NCI-H128 (cell line): ENCODE measurements around the gene IL3.

Source experiments
- DNase-seq: peaks from one replicate; lab custom pipeline; 2025; ENCODE audit not compliant: unreplicated experiment; lab: John Stamatoyannopoulos, UW

The IL3 gene

DNA sequence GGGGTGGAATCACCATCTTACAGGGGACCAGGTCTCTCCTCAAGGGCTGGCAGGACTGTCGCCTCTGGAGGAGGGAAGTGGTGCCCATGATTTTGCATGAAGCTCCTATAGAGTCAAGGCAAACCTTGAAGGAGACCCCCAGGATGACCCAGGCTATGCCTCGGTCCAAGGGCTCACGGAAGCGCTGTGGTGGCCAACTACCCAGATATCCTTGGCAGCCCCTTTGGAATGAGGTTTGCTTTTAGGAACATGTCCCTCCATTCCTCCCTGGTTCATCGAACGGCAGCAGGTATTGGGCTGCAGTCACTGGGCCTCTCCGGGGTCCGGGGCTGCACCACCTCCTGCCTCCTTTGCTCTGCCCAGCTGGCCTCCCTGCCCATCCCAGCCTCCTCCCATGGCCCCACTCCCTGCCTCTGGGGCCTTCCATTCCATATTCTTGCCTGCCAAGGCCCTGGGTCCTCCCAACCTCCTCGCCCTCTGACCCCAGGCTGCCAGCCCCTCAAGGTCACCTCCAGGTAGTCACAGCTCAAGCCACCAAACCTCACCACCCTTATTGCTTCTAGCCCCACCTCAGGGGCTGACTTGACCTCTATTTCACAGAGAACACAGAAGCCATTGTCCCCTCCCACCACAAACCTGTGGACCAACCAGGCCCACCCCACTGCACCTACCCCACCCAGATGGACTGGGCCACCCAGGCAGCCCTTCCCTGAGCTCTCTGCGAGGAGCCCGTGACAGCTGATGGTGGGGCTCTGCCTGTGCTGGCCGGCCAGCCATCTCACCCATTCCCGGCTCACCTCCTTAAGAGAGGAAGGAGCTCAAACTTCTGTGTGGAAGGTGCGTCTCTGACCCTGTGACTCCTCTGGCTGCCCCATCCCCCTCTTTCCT is 3.6 kb upstream of the IL3 start:
- DNase-seq: no peak

DNA sequence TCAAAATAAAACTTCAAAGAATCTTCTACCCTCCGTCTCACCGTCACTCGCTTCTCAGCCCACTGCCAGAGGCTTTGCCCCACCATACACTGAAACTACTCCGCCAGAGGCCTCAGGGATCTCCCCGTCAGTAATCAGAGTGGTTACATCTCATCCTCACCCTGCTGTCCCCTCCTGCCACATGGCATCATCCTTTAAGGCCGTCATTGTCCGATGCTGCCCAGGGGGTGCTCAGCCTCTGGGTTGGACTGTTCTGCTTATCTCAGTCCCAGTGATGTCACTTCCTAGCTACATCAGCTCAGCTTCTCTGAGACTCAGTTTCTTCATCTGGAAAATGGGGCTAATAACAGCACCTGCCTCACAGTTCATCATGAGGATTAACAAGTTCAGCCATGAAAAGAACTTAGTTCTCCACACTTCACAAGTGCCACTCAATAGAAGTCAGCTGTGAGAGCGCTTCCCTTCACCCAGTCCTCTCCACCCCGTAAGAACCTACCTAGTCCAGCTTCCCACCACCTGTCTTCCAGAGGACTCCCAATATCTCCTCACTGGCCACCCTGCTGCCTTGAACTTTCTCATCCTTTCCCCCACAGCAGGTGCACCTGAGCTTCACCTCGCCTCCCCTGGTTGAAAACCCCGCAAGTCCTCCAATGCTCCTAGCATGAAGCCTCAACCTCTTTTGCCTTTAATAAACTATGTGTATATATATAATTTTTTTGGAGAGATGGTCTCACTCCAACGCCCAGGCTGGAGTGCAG is 2.8 kb upstream of the IL3 start:
- no peak for DNase-seq

DNA sequence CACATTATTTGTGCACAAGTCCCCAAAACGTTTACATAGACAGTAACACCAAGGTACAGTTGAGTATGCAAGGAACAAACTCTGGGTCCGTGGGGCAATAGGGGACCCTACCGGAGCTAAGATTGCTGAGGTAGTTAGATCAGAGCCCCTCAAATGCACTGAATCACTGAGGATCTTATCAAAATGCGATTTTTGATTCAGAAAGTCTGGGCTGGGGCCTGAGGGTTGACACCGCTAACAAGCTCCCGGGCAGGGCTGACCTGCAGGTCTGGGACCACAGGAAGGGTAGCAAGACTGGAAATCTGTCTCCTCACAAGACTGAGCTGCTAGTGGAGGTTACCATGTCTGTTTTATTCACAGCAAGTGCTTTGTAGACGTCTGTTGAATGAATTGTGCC is 1.8 kb upstream of the IL3 start:
- no peak for DNase-seq

DNA sequence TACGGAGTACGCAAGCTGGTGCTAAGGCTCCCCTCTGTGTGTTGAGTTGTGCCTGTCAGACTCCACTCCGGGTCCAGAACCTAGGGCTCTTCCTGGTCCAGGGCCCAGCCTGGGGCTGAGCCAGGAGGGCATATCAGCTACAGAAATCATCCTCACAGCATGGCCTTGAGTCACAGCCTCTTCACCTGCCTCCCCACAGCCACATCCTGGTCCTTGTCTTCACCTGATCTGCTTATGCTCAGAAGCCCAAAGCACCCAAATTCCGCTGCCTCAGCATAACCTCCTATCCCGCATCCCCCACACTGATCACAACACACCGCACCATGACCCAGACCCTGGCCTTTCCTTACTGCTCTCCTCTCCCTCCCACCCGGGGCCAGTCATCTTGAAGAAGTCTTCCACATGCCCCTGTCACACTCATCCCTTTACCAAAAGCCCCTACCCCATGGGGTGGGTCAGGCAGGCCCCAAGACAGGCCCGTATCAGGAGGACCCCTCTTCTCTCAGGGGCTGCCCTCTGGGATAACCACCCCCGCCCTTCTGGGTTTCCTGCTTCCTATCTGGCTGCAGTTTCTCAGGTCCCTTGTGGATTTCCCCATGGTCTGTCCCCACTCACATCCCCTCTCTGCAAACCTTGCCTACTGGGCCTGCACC is 1.3 kb upstream of the IL3 start:
- no peak for DNase-seq

DNA sequence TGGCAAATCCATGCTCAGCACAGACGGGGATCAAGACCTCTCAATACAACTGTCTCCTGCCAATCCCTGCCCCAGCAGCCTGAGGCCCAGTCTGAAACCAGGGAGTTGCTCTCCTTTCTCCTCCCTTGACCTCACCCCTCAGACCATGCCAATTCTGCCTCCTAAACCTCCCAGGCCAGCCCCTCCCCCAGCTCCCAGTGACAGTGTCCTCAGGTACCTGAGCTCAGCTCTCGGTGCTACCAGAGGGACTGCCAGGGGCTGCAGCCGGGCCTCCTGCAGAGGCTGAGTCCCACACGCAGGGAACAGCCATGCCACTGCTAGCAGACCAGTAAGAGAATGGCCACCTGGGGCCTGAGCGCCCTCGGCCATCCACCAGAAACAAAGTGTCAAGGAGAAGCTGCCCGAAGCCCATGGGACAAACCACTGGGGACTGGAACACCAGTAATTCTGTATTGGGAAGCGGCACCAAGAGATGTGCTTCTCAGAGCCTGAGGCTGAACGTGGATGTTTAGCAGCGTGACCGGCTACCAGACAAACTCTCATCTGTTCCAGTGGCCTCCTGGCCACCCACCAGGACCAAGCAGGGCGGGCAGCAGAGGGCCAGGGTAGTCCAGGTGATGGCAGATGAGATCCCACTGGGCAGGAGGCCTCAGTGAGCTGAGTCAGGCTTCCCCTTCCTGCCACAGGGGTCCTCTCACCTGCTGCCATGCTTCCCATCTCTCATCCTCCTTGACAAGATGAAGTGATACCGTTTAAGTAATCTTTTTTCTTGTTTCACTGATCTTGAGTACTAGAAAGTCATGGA is 557 bp upstream of the IL3 start:
- no peak for DNase-seq

DNA sequence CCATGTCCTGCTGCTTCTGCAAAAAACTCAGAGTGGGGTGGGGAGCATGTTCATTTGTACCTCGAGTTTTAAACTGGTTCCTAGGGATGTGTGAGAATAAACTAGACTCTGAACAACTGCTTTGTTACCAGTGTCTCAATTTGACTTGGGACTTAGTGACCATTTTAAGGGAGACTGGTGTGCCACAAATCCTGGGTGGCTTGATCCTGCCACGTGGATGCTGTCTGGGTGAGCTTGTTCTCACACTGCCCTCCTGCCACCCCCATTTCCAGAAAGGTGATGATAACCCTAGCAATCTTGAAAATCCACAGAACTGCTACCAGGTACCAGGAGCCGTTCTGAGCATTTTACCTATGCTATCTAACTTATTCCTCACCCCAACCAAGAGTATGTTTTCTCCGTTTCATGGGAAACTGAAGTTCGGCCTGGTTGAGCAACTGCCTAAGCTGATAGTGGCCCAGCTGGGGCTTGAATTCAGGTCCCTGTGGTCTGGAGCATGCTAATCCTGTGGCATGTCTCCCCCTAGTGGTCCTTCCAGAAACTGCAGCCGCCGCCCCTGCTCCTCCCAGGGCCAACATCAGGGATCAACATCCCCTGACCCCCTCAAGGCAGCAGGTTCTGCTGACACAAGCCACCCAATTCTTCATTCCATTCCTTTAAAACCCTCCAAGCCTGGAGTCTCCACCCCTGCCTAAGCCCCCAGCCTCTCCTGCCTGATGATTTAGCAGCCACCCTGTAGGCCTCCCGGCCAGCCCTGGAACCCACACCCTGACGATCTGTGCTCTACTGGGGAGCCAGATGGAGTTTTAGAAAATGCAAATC is 2.8 kb downstream of the IL3 start:
- no peak for DNase-seq

DNA sequence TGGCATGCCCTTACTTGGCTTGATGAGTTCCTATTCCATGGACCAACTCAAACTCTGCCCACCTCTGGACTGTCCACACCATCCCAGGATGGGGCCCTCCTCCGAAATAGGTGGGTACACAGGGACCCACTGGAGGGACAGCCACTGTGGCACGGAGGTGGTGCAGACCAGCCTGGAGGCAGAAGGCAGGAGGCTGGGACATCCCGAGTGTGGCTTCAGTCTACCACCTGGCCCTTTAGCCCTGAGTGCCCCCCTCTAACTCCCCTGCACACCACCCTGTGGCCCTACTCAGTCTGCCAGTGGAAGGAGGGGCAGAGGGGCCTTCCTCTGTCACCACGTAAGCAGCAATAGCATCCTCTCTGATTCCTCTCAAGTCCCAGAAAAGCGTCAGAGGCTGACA is 3.7 kb downstream of the IL3 start:
- DNase-seq: no peak

DNA sequence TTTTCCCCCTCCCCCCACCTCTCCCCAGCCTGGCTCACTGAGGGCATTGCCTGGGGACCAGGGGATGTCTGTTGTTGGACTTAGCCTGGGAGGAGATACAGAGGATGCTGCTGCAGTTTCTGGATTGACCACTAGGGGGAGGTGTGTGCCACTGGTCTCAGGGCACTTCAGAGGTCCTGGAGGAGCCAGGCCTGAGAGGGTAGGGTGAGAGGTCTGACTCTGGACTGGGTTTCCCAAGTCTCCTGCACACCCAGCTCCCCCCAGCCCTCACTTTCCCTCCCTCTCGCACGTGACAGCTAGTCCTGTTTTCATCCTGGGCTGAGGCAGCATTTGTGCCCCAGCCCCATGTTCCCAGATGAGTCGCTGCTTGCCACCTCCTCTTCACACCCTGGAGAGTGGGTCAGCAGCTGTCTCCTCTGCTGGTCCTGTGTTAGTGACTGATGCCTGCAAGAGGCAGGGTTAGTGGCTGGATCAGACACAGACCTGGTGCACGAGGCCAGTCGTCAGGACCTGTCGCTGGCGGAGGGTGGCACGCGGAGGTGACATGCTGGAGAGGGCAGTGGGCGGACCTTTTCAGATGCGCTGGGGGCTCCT is 4.4 kb downstream of the IL3 start:
- DNase-seq: no peak

DNA sequence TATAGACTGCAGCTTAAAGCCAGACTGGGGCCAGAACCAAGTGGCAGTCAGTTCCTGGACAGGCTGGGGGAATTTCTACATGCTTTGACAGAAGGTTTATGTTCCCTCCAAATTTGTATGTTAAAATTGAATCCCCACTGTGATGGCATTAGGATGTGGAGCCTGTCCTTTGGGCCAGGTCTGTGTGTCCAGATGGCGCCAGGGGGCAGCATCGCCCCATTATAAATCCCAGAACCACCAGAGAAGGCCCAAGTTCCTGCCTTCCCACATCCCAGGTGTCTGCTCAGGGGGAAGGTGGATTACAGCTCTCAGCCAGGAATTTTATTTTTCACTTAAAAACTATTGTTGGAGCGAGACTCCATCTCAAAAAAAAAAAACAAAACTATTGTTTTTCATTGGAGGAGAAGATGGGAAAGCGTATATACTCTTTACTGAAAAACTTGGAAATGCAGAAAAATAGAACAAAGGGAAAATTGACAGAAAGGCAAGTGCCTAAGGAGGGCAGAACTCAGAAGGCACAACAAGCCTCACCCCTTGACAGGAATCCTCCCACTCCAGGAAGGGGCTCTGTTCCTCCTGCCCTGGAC is 5.0 kb downstream of the IL3 start:
- no peak for DNase-seq

DNA sequence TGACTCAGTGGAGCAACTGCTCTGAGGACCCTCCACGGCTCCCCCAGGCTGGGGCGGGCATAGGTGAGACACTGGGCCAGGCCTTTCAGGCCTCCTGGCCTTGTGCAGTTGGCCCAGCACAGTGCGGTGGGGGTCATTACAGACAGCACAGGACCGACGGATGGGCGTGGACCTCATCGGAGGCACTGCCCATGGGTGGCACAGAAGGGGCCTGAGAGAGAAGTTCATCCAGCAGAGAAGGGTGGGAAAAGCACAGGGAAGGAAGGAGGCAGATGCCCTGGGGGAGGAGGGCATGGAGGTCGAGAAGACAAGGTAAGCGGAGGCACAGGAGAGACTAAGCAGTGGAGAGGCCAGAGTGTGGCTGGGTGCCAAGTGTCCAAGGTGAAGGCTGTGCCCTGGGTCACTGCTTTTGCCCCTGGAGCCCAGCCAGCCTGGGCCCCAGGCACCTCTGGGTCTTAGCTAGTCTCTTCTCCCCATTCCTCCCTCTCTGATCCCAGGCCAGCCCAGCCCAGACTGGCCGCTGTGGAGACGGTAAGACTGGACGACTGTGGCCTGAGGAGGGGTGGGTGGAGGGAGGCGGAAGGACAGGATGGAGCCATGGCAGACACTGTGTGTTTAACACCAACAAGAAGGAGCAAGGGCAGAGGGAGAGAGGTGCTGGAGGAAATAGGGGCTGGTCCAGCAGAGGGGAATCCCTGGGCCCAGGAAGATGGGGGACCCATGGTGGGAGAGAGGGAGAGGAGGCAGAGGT is 5.7 kb downstream of the IL3 start:
- no peak for DNase-seq

DNA sequence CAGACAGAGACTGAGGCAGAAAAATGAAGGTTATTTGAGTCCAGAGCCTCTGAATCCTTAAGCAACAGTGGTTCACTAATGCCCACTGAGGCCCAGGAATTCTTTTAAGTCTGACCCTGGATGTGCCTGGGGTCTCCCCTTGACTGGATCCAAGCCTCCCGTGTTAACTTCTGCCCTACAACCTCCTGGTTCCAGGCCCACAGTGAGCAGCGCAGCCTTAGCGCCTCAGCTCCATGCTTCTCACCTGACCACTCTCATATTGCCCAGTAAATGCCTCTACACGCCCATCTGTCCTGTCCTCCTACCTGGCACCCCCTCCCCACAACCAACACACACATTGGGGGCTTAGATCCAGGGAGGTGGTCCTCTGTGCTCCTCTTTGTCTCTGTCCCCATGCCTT is 6.4 kb downstream of the IL3 start:
- no peak for DNase-seq

DNA sequence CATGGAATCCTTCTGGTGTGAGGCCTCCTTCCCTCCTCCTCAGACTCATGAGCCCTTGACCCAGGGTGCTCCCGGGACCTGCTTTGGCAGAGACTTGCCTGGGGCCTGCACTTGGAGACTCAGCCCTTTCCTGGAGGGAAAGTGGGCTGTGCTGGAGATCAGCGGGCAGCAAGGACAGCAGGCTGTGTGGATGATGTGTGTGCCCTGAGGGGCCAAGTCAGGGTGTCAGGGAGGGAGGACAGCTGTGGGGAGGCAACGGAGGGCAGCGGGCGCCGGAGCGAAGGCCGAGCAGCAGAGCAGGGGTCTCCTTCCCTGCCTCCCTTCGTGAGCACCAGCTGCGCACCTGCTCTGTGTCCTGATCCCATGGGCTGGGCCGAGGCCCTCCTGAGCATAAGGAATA is 7.0 kb downstream of the IL3 start:
- no peak for DNase-seq

DNA sequence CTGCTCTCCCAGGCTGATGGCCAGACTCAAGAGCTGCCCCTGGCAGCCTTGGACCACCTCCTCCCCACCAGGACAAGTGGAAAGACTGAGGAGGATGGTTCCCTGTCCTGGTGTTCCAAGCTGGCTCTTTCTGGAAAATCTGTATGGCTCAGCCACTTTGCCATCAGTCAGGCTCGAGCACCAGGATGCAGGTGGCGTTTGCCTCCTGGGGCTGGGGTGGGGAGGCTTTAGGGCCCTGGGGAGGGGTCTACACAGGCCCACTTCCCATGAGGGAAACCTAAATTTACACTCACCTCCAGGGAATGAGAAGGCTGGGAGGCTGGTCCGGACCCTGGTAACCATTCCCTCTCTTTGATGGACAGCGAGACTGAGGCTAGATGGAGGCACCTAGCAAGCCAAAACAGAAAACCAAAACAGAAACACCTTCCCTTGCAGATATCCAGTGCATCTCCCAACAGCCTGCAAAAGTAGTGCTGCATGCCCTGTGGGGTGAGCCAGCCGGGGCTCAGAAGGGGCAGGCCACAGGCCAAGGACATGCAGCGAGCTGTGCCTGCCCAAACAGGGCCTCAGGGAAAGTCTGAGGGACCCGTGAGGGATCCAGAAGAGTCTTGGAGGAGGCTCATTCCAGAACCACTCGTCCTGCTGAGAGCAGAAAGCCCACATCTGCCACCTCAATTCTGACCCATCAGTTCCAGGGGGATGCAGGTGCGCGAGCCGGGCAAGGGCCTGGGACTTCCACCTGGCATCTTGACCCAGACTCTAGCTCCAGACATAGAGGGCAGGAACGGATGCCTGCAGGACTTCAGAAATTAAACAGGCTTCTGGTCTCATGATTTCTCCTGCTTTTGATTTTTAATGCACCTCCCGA is 7.7 kb downstream of the IL3 start:
- no peak for DNase-seq

DNA sequence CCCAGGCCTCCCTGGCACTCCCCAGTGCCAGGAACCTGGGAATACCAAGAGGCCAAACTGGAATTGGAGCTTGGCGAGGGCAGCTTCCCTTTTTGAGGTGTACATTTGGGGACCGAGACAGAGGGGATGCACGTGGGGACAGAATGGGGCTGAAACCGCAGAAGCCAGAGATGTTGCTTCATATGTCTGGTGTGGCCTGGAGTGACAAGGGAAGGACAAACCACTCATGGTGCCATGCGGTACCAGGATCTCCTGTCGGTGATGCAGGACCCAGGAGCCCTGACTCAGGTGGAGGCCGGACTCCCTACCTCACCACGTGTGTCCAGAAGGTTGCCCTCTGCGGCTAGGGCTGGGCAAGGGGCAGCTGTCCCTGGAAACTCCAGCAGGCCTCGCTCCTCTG is 9.1 kb downstream of the IL3 start:
- DNase-seq: no peak

DNA sequence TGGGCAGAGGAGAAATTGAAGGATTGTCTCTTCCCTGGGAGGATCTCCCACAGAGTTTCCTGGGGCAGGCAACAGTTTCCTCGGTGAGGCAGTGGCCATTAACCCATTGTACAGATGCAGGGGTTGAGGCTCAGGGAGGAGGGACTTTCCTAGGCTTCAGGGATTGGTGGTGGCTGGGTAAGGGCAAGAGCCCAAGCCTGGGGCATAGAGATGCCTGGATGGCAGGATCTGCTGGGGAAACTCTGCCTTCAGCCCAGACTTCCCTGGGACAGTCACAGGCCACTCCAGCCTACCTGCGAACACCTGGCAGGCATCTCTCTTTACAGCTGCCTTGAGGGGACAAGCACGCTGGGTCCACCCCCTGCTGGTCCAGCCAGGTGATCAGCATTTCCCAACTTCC is 9.5 kb downstream of the IL3 start:
- DNase-seq: no peak

DNA sequence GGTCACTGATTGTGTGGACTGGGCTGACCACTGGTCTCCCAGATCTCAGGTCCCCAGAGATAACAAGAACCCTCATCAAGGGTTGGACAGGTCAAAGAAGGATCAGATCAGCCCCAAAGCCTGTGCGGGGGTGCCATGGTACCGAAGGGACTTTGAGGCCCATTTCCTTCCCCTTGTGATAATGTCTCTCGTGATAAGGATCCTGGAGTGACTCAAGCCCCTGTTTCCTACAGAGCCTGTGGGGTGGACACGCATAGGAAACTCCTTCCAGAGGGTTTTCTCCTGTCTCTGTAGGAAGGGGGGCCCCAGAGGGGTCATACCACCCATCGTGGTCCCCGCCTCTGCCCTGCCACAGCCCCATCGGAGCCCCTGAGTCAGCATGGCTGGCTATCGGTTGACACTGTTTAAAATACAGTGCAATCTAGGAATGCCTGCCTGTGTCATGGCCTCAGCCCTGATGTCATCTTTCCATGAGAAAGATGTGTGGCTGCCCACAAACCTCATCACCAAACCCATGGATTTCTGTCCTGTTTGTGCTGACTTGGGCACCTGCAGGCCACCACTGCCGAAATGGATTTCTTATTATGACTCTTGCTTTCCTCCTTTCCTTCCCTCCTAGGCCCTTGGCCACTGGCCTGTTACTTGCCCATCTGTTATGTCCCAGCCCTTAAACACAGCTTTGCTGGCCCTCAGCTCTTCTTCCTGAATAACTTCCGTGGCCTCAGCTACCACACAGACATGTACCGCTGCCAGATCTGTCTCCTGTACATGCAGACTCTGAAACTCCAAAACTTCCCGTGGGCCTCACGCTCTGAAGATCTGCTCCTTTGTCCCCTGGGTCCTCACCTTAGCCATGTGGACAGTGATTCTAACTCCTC is 10.2 kb downstream of the IL3 start:
- DNase-seq: no peak

DNA sequence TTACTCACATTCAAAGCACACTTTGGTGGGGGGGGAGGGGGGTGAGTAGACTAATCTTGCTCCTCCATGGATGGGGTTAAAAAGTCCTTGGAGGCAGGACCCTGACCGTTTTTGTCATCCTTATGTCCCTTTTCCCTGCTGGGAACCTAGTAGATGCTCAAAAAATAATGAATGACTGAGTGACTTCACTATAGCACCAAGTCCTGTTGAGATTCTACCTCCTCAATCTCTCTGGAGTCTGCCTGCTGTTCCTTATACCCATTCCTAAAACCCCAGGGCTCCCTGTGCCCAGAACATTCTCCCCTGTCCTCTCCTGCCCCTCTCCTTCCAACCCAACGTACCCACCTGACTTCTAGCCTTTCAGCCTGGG is 10.9 kb downstream of the IL3 start:
- no peak for DNase-seq
